PC-3 (cell line): ENCODE measurements around the gene SEPTIN1. TPM values are rescaled to one million over a fixed set of nuclear protein-coding genes. Genes with fewer than 3 reads are reported as not detected.
"Not testable (repeated sequence)": the region's sequence is repeated elsewhere in the genome, so short reads cannot be mapped to it uniquely, and the experiment has no call there.

Experiments used
- ATAC-seq: fragments of 200-7000 bp; cut with Tn5 transposase; 2 replicates; pipeline ENCODE4 v1.9.1; 2020; ENCODE audit warnings: mild to moderate bottlenecking, moderate library complexity
- BruUV-seq: library from RNA; stranded (reverse); fragments of 400-500 nt; replicated peaks from 2 replicates; lab custom pipeline; 2021; lab: Mats Ljungman, UMichigan
- CTCF ChIA-PET: fragments of 300-600 bp; sonication (Branson Sonifier 250); formaldehyde crosslinking; loops from one replicate; lab custom pipeline; 2022; ENCODE audit warnings: antibody characterized with exemption; lab: Charles Lee
- POLR2A ChIA-PET: fragments of 300-600 bp; sonication (Branson Sonifier 250); formaldehyde crosslinking; loops from one replicate; lab custom pipeline; 2022; ENCODE audit warnings: antibody characterized with exemption; ENCODE audit not compliant: unreplicated experiment; lab: Charles Lee
- DNase-seq: peaks from one replicate; pipeline ENCODE4 v3.0.0-alpha.2; 2015
- H2AFZ ChIP-seq: fragments of 300-600 bp; sonication (generic); 2 replicates; pipeline ENCODE4 v1.6.0; 2016; ENCODE audit warnings: antibody characterized with exemption, low read length
- H3F3A ChIP-seq: fragments of 300-600 bp; sonication (generic); one replicate; pipeline ENCODE4 v1.6.0; 2017; ENCODE audit warnings: antibody characterized with exemption, low read length, control low read depth, mild to moderate bottlenecking; ENCODE audit not compliant: unreplicated experiment
- H3K27ac ChIP-seq: fragments of 300-600 bp; sonication (generic); 2 replicates; pipeline ENCODE4 v1.5.1; 2016; ENCODE audit warnings: mild to moderate bottlenecking, low read length
- H3K27me3 ChIP-seq: fragments of 300-600 bp; sonication (generic); 2 replicates; pipeline ENCODE4 v1.6.1; 2016; ENCODE audit warnings: low read length, mixed read lengths
- H3K36me3 ChIP-seq: fragments of 300-600 bp; sonication (generic); 2 replicates; pipeline ENCODE4 v1.6.1; 2016; ENCODE audit warnings: low read depth, mixed run types, low read length, mixed read lengths
- H3K4me1 ChIP-seq: fragments of 300-600 bp; sonication (generic); 2 replicates; pipeline ENCODE4 v1.5.1; 2016; ENCODE audit warnings: low read length; ENCODE audit not compliant: insufficient read depth
- H3K4me2 ChIP-seq: fragments of 300-600 bp; sonication (generic); 2 replicates; pipeline ENCODE4 v1.6.0; 2016; ENCODE audit warnings: low read length
- H3K4me3 ChIP-seq: fragments of 300-600 bp; sonication (generic); 2 replicates; pipeline ENCODE4 v1.5.1; 2016; ENCODE audit warnings: mild to moderate bottlenecking, low read length, mixed read lengths
- H3K79me2 ChIP-seq: fragments of 300-600 bp; sonication (generic); 2 replicates; pipeline ENCODE4 v1.6.1; 2017; ENCODE audit warnings: low read length, mixed read lengths
- H3K9ac ChIP-seq: fragments of 300-600 bp; sonication (generic); 2 replicates; pipeline ENCODE4 v1.6.0; 2016; ENCODE audit warnings: mild to moderate bottlenecking, low read length
- H3K9me2 ChIP-seq: fragments of 300-600 bp; sonication (generic); replicated peaks from 2 replicates; pipeline ENCODE4 v1.6.1; 2016; ENCODE audit warnings: mixed run types, low read length, mixed read lengths
- H3K9me3 ChIP-seq: fragments of 300-600 bp; sonication (generic); 2 replicates; pipeline ENCODE4 v1.6.1; 2016; ENCODE audit warnings: low read length, mixed read lengths
- H4K20me1 ChIP-seq: fragments of 300-600 bp; sonication (generic); 2 replicates; pipeline ENCODE4 v1.6.1; 2016; ENCODE audit warnings: low read length, mixed read lengths
- EZH2 ChIP-seq: fragments of 300-600 bp; sonication (generic); IDR thresholded peaks from one replicate; pipeline ENCODE4 v1.6.1; 2017; ENCODE audit warnings: antibody characterized with exemption, mild to moderate bottlenecking, low read length; ENCODE audit not compliant: unreplicated experiment
- EZH2phosphoT487 ChIP-seq: fragments of 300-600 bp; sonication (generic); IDR thresholded peaks from 2 replicates; pipeline ENCODE4 v1.6.1; 2018; ENCODE audit warnings: mild to moderate bottlenecking, antibody characterized with exemption, low read length, borderline replicate concordance
- intact Hi-C: fragments of 100-400 bp; cut with micrococcal nuclease; formaldehyde crosslinking; loops from 2 replicates; pipeline ENCODE4 v1.9.0; 2023
- total RNA-seq: library from RNA; depleted of rRNA; stranded (reverse); fragments of >200 nt; gene quantifications from 2 replicates; pipeline ENCODE4 v1.2.3, GENCODE V29; 2014
- TF ChIP-seq, protein P1 (sequence below): fragments of 300-600 bp; sonication (generic); conservative IDR thresholded peaks from 2 replicates; pipeline ENCODE4 v1.5.1; 2017; ENCODE audit warnings: antibody characterized with exemption, low read depth, mild to moderate bottlenecking, low read length

SEPTIN1 gene
- total RNA-seq, 1 experiment from 2014 or later, result 0.55 TPM

DNA sequence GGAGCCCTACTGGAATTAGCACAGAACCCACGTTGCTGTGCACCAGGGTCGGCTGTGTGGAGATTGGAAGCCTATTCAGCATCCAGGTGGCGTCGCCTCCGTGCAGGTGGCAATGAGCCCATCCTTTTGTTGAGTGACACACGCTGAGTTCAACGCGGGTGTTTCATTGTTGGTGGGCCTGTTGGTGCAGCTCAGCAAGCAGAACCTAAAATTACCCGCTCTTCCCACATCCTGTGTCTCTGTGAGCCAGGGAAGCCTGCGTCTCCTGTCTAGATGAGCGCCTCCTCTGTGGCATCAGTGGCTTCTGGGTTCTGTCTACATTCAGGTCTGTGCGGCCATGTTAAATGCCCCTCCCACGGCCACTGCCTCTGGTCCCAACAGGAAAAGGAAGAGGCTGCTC is 41.7 kb downstream of the SEPTIN1 start:
- CTCF ChIA-PET, result interaction anchor here (0.9 kb wide), 1 partner anchor 69 kb away, joined by 8 read pairs; no protein-coding TSS in a partner anchor
- DNase-seq (no peak), ATAC-seq (no peak)
- Histone ChIP-seq H4K20me1 (no peaks in the 10 kb centered on the region), H3K4me3 (no peak overlapping the region), H3K4me1 (peaks cover 8% of the 10 kb centered on the region; the same call in 1 of the 2 replicates), H3K27me3 (no peaks in the 10 kb centered on the region), H3F3A (no peaks in the 10 kb centered on the region), H3K9ac (no peak overlapping the region), H3K79me2 (no peaks in the 10 kb centered on the region), H3K36me3 (no peaks in the 10 kb centered on the region), H2AFZ (no peak overlapping the region), H3K27ac (no peak overlapping the region), H3K9me2 (no peaks in the 10 kb centered on the region), H3K9me3 (no peaks in the 10 kb centered on the region), H3K4me2 (no peak overlapping the region)
- no TSS peak for BruUV-seq
- intact Hi-C loops, result no loop called here
- POLR2A ChIA-PET, result no interaction called here
- TF ChIP-seq EZH2phosphoT487 (no peak), EZH2 (no peak)
- TF ChIP-seq, protein P1, sequence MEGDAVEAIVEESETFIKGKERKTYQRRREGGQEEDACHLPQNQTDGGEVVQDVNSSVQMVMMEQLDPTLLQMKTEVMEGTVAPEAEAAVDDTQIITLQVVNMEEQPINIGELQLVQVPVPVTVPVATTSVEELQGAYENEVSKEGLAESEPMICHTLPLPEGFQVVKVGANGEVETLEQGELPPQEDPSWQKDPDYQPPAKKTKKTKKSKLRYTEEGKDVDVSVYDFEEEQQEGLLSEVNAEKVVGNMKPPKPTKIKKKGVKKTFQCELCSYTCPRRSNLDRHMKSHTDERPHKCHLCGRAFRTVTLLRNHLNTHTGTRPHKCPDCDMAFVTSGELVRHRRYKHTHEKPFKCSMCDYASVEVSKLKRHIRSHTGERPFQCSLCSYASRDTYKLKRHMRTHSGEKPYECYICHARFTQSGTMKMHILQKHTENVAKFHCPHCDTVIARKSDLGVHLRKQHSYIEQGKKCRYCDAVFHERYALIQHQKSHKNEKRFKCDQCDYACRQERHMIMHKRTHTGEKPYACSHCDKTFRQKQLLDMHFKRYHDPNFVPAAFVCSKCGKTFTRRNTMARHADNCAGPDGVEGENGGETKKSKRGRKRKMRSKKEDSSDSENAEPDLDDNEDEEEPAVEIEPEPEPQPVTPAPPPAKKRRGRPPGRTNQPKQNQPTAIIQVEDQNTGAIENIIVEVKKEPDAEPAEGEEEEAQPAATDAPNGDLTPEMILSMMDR, result no peak

DNA sequence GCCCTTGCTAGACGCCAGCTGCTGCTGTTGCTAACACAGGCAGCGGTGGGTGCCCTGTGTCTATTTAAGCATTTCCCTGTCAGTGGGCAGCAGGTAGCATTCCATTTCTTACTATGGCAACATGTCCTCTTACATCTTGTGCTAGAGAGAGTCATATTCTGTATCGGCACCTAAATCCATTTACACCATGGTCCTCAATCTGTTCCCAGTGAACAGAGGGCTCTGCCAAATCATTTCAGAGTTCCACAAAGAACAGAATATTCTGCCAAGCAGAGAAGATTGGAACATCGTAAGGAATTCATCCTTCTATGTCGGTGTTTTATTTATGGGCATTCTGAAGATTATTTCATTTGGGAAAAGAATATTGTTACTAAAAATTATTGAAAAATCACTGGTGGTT is 43.6 kb downstream of the SEPTIN1 start:
- H4K20me1 ChIP-seq, H3K27me3 ChIP-seq, H3K4me2 ChIP-seq, H3K4me3 ChIP-seq, H3K27ac ChIP-seq, intact Hi-C loops, H3K9me3 ChIP-seq, H3F3A ChIP-seq, H3K9me2 ChIP-seq, H3K4me1 ChIP-seq, BruUV-seq, H3K9ac ChIP-seq, CTCF ChIA-PET, ATAC-seq, H2AFZ ChIP-seq, H3K79me2 ChIP-seq, H3K36me3 ChIP-seq, POLR2A ChIA-PET, DNase-seq: not testable (repeated sequence)

DNA sequence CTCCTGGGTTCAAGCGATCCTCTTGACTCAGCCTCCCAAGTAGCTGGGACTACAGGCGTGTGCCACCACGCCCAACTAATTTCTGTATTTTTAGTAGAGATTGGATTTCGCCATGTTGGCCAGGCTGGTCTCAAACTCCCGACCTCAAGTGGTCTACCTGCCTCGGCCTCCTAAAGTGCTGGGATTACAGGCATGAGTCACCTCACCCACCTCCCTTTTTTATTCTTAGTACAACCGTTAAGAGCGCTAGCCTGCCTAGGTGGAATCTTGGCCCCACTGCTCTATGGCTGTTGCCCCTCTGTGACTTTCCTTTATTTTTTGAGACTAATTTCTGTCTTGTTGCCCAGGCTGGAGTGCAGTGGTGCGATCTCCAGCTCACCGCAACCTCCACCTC is 44.4 kb downstream of the SEPTIN1 start:
- H3K27ac ChIP-seq, BruUV-seq, H3K9ac ChIP-seq, H3K9me2 ChIP-seq, H3K9me3 ChIP-seq, H3F3A ChIP-seq, CTCF ChIA-PET, DNase-seq, H2AFZ ChIP-seq, H3K4me3 ChIP-seq, H3K4me2 ChIP-seq, H3K36me3 ChIP-seq, intact Hi-C loops, H3K4me1 ChIP-seq, ATAC-seq, POLR2A ChIA-PET, H3K27me3 ChIP-seq, H4K20me1 ChIP-seq: not testable (repeated sequence)
- H3K79me2 ChIP-seq, result peaks cover 10% of the 10 kb centered on the region
